ENCODE results near the gene FXYD5. TPM values are rescaled to one million over a fixed set of nuclear protein-coding genes. Genes with fewer than 3 reads are reported as not detected.
"Not testable (repeated sequence)": the region's sequence is repeated elsewhere in the genome, so short reads cannot be mapped to it uniquely, and the experiment has no call there.

FXYD5 gene
- total RNA-seq, 1 experiment from 2014 or later = 33.6 TPM

DNA sequence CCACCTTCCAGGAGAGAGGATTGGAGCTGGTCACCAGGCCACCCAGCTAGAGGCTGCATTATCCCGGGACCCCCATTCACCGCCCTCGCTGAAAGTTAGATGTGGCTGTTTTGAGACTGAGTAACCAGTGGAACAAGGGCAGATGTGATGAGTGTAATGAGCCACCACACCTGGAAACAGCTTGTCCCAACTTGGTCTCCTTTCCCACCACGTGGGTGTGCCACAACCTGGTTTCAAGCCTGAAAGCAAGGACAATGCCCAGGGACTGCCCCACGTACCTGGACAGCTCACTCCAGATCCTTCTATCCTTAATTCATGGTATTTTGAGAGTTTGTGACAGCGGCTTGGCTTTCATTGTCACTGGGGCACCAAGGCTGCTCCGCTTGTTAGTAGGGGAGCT, 26.7 kb upstream of the FXYD5 start:
- BruUV-seq (replicated peaks) = no TSS peak
- intact Hi-C loops (cut with micrococcal nuclease; ENCODE audit: unreplicated experiment) = no loop called here
- in situ Hi-C loops (cut with HindIII; ENCODE audit: low pct_unique_long_range_greater_than_20kb, low sequenced_read_pairs) = no loop called here
- Histone ChIP-seq H3K4me3 (ENCODE audit: low read depth in 2 of 2, low read length in 2 of 2) (no peak overlapping the region), H3K36me3 (ENCODE audit: control insufficient read depth, insufficient read depth, low read length) (no peaks in the 10 kb centered on the region), H3K4me1 (ENCODE audit: control insufficient read depth, insufficient read depth, low read length) (peaks cover 8% of the 10 kb centered on the region), H3K27me3 (ENCODE audit: control insufficient read depth, insufficient read depth, low read length) (no peaks in the 10 kb centered on the region), H3K9me3 (ENCODE audit: control insufficient read depth, insufficient read depth, low read depth, low read length) (no peaks in the 10 kb centered on the region), H3K27ac (ENCODE audit: low read length) (no peak overlapping the region)
- no peak for DNase-seq (ENCODE audit: low read depth, low spot score)
- TF ChIP-seq POLR2AphosphoS5 (IDR thresholded peaks at IDR 0.05; ENCODE audit: low read depth, low read length) (no peak), REST (IDR thresholded peaks at IDR 0.05; ENCODE audit: insufficient read depth in 1 of 2, low read depth in 2 of 2, low read length in 1 of 2) (no peak), TCF7L2 (IDR thresholded peaks at IDR 0.05; ENCODE audit: low read depth, low read length) (no peak), SIN3A (IDR thresholded peaks at IDR 0.05; ENCODE audit: borderline replicate concordance, insufficient read depth, low read depth, low read length) (no peak)
- TF ChIP-seq, protein P1, sequence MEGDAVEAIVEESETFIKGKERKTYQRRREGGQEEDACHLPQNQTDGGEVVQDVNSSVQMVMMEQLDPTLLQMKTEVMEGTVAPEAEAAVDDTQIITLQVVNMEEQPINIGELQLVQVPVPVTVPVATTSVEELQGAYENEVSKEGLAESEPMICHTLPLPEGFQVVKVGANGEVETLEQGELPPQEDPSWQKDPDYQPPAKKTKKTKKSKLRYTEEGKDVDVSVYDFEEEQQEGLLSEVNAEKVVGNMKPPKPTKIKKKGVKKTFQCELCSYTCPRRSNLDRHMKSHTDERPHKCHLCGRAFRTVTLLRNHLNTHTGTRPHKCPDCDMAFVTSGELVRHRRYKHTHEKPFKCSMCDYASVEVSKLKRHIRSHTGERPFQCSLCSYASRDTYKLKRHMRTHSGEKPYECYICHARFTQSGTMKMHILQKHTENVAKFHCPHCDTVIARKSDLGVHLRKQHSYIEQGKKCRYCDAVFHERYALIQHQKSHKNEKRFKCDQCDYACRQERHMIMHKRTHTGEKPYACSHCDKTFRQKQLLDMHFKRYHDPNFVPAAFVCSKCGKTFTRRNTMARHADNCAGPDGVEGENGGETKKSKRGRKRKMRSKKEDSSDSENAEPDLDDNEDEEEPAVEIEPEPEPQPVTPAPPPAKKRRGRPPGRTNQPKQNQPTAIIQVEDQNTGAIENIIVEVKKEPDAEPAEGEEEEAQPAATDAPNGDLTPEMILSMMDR (IDR thresholded peaks at IDR 0.05) = no peak
- ATAC-seq = no peak
- CTCF ChIA-PET = no interaction called here
- POLR2A ChIA-PET = no interaction called here

DNA sequence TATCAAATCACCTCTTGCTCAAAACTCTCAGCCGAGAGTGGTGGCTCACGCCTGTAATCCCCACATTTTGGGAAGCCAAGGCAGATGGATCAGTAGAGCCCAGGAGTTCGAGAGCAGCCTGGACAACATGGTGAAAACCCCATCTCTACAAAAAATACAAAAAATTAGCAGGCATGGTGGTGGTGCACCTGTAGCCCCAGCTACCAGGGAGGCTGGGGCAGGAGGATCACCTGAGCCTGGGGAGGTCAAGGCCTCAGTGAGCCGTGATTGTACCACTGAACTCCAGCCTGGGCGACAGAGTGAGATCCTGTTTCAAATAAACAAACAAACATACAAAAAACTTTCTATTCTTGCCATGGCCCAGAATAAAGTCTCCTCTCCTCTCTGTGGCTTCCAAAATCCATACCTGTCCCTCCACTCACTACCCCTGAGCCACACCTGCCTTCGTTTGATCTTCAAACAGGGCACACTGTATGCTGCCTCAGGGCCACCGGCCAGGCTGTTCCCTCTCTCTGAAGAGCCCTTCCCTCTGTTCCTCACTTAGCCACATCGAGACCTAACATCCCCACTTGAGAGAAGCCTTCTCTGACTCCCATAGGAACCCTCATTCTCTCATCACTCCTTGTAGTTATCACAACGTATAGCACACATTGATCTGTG, 26.0 kb upstream of the FXYD5 start:
- CTCF ChIA-PET = no interaction called here

DNA sequence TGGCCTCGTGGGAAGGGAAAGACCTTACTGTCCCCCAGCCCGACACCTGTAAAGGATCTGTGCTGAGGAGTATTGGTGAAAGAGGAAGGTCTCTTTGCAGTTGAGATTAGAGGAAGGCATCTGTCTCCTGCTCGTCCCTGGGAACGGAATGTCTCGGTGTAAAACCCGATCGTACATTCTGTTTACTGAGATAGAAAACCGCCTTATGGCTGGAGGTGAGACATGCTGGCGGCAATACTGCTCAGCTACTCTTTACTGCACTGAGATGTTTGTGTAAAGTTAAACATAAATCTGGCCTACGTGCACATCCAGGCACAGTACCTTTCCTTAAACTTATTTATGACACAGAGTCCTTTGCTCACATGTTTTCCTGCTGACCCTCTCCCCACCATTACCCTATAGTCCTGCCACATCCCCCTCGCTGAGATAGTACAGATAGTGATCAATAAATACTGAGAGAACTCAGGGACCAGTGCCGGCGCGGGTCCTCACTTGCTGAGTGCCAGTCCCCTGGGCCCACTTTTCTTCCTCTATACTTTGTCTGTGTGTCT, 24.7 kb upstream of the FXYD5 start:
- CTCF ChIA-PET; H3K27me3 ChIP-seq (ENCODE audit: control insufficient read depth, insufficient read depth, low read length); ATAC-seq; in situ Hi-C loops (cut with HindIII; ENCODE audit: low pct_unique_long_range_greater_than_20kb, low sequenced_read_pairs); H3K4me3 ChIP-seq (ENCODE audit: low read depth in 2 of 2, low read length in 2 of 2); POLR2A ChIA-PET; intact Hi-C loops (cut with micrococcal nuclease; ENCODE audit: unreplicated experiment); H3K4me1 ChIP-seq (ENCODE audit: control insufficient read depth, insufficient read depth, low read length); H3K9me3 ChIP-seq (ENCODE audit: control insufficient read depth, insufficient read depth, low read depth, low read length); H3K36me3 ChIP-seq (ENCODE audit: control insufficient read depth, insufficient read depth, low read length); BruUV-seq (replicated peaks); H3K27ac ChIP-seq (ENCODE audit: low read length); DNase-seq (ENCODE audit: low read depth, low spot score): not testable (repeated sequence)

More for the DNA sequence above, 26.0 kb upstream of the FXYD5 start:
- intact Hi-C loops (cut with micrococcal nuclease; ENCODE audit: unreplicated experiment) (no loop called here), in situ Hi-C loops (cut with HindIII; ENCODE audit: low pct_unique_long_range_greater_than_20kb, low sequenced_read_pairs) (no loop called here)
- no peaks in the 10 kb centered on the region for H3K36me3 ChIP-seq (ENCODE audit: control insufficient read depth, insufficient read depth, low read length)
- ATAC-seq (no peak), DNase-seq (ENCODE audit: low read depth, low spot score) (no peak)
- no peak overlapping the region for H3K4me3 ChIP-seq (ENCODE audit: low read depth in 2 of 2, low read length in 2 of 2)
- POLR2A ChIA-PET = no interaction called here
- no peak overlapping the region for H3K27ac ChIP-seq (ENCODE audit: low read length)
- peaks cover 8% of the 10 kb centered on the region for H3K4me1 ChIP-seq (ENCODE audit: control insufficient read depth, insufficient read depth, low read length)
- no TSS peak for BruUV-seq (replicated peaks)
- H3K27me3 ChIP-seq (ENCODE audit: control insufficient read depth, insufficient read depth, low read length) = no peaks in the 10 kb centered on the region
- no peaks in the 10 kb centered on the region for H3K9me3 ChIP-seq (ENCODE audit: control insufficient read depth, insufficient read depth, low read depth, low read length)
- TF ChIP-seq SIN3A (IDR thresholded peaks at IDR 0.05; ENCODE audit: borderline replicate concordance, insufficient read depth, low read depth, low read length) (no peak), TCF7L2 (IDR thresholded peaks at IDR 0.05; ENCODE audit: low read depth, low read length) (no peak), POLR2AphosphoS5 (IDR thresholded peaks at IDR 0.05; ENCODE audit: low read depth, low read length) (no peak), REST (IDR thresholded peaks at IDR 0.05; ENCODE audit: insufficient read depth in 1 of 2, low read depth in 2 of 2, low read length in 1 of 2) (no peak)
